Endodermal cell (in vitro differentiated cells): ENCODE measurements around the gene SLC32A1. TPM values are rescaled to one million over a fixed set of nuclear protein-coding genes. Genes with fewer than 3 reads are reported as not detected.

Source experiments
- DNase-seq: peaks from one replicate; pipeline ENCODE4 v3.0.0-alpha.2; 2017
- H3K27ac ChIP-seq: 2 replicates; pipeline ENCODE4 v1.5.1; 2013; ENCODE audit warnings: mild to moderate bottlenecking, low read depth, low read length, moderate library complexity
- H3K27me3 ChIP-seq: 2 replicates; pipeline ENCODE4 v1.6.1; 2013; ENCODE audit warnings: mild to moderate bottlenecking, low read length, moderate library complexity; ENCODE audit not compliant: insufficient read depth, control insufficient read depth, poor library complexity, severe bottlenecking
- H3K36me3 ChIP-seq: 2 replicates; pipeline ENCODE4 v1.7.0; 2013; ENCODE audit warnings: mild to moderate bottlenecking, low read length, moderate library complexity; ENCODE audit not compliant: control insufficient read depth, insufficient read depth
- H3K4me1 ChIP-seq: one replicate; pipeline ENCODE4 v1.7.0; 2013; ENCODE audit warnings: low read length; ENCODE audit not compliant: control insufficient read depth, insufficient read depth
- H3K4me3 ChIP-seq: 2 replicates; pipeline ENCODE4 v1.5.1; 2013; ENCODE audit warnings: mild to moderate bottlenecking, low read length, moderate library complexity
- H3K9ac ChIP-seq: 2 replicates; pipeline ENCODE4 v1.6.1; 2013; ENCODE audit warnings: mild to moderate bottlenecking, low read length, moderate library complexity; ENCODE audit not compliant: poor library complexity, severe bottlenecking; ENCODE audit errors: extremely low read depth
- H3K9me3 ChIP-seq: 2 replicates; pipeline ENCODE4 v1.6.1; 2013; ENCODE audit warnings: mild to moderate bottlenecking, low read length, moderate library complexity; ENCODE audit not compliant: control insufficient read depth
- H3K27ac Mint-ChIP-seq: 2 replicates; pipeline ENCODE4 v1.8.0; 2020; ENCODE audit warnings: mixed read lengths
- H3K27me3 Mint-ChIP-seq: 2 replicates; pipeline ENCODE4 v1.8.0; 2021; ENCODE audit warnings: mild to moderate bottlenecking, mixed read lengths; ENCODE audit not compliant: insufficient read depth
- H3K36me3 Mint-ChIP-seq: 2 replicates; pipeline ENCODE4 v1.8.0; 2020; ENCODE audit warnings: low read depth, mixed read lengths
- H3K4me1 Mint-ChIP-seq: 2 replicates; pipeline ENCODE4 v1.8.0; 2020; ENCODE audit warnings: mixed read lengths
- H3K4me3 Mint-ChIP-seq: 2 replicates; pipeline ENCODE4 v1.8.0; 2020; ENCODE audit warnings: mild to moderate bottlenecking, moderate library complexity, mixed read lengths
- H3K9me3 Mint-ChIP-seq: 2 replicates; pipeline ENCODE4 v1.8.0; 2020; ENCODE audit warnings: mild to moderate bottlenecking, mixed read lengths
- WGBS, 2 experiments: methylation state at CpG; one replicate each; pipeline versions ENCODE4 v1.1.5 to v1.1.7; 2013; ENCODE audit warnings: missing lambda C conversion rate in 2 of 2, mixed read lengths in 1 of 2; ENCODE audit not compliant: insufficient coverage in 1 of 2, insufficient read length in 1 of 2; 5-methylcytosine and 5-hydroxymethylcytosine counted together
- total RNA-seq, 2 donors: library from RNA; stranded (reverse); fragmentation: NEBNext Ultra II Directional in 1 of 2; extraction: Animal tissue kit (Norgen Biotek cat#: 25700) in 1 of 2; gene quantifications; 2 replicates in 1 of 2; 3 replicates in 1 of 2; pipeline ENCODE4 v1.2.1, GENCODE V29; 2021
- TF ChIP-seq, protein P1 (sequence below): fragments of 200-600 bp; sonication (generic); conservative IDR thresholded peaks from 2 replicates; pipeline ENCODE4 v1.5.0; 2021; ENCODE audit warnings: antibody characterized with exemption, mild to moderate bottlenecking

SLC32A1 gene
- total RNA-seq, 2 donors from 2014 or later, result not detected

DNA sequence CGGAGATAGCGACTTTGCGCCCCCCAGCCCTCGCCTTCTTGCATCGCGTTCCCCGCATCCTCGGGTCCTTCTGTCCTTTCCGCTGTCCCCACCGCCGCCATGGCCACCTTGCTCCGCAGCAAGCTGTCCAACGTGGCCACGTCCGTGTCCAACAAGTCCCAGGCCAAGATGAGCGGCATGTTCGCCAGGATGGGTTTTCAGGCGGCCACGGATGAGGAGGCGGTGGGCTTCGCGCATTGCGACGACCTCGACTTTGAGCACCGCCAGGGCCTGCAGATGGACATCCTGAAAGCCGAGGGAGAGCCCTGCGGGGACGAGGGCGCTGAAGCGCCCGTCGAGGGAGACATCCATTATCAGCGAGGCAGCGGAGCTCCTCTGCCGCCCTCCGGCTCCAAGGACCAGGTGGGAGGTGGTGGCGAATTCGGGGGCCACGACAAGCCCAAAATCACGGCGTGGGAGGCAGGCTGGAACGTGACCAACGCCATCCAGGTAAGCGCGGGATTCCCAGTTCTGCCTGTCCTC lies 401 bp downstream of the SLC32A1 start:
- Mint-ChIP-seq H3K9me3 (peaks cover 2% of the 10 kb centered on the region), H3K27me3 (peaks cover 100% of the 10 kb centered on the region), H3K4me3 (peak overlapping the region; percentile 41), H3K4me1 (peaks cover 35% of the 10 kb centered on the region), H3K27ac (no peak overlapping the region), H3K36me3 (no peaks in the 10 kb centered on the region)
- Histone ChIP-seq H3K9ac (no peak overlapping the region), H3K36me3 (no peaks in the 10 kb centered on the region), H3K4me3 (no peak overlapping the region), H3K27ac (no peak overlapping the region), H3K9me3 (no peaks in the 10 kb centered on the region), H3K4me1 (peaks cover 10% of the 10 kb centered on the region), H3K27me3 (peaks cover 100% of the 10 kb centered on the region)
- TF ChIP-seq, protein P1, sequence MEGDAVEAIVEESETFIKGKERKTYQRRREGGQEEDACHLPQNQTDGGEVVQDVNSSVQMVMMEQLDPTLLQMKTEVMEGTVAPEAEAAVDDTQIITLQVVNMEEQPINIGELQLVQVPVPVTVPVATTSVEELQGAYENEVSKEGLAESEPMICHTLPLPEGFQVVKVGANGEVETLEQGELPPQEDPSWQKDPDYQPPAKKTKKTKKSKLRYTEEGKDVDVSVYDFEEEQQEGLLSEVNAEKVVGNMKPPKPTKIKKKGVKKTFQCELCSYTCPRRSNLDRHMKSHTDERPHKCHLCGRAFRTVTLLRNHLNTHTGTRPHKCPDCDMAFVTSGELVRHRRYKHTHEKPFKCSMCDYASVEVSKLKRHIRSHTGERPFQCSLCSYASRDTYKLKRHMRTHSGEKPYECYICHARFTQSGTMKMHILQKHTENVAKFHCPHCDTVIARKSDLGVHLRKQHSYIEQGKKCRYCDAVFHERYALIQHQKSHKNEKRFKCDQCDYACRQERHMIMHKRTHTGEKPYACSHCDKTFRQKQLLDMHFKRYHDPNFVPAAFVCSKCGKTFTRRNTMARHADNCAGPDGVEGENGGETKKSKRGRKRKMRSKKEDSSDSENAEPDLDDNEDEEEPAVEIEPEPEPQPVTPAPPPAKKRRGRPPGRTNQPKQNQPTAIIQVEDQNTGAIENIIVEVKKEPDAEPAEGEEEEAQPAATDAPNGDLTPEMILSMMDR, result no peak
- WGBS, 2 experiments, result 2 to 3% methylated on average over 22 to 46 of the region's 46 CpGs
- no peak for DNase-seq

DNA sequence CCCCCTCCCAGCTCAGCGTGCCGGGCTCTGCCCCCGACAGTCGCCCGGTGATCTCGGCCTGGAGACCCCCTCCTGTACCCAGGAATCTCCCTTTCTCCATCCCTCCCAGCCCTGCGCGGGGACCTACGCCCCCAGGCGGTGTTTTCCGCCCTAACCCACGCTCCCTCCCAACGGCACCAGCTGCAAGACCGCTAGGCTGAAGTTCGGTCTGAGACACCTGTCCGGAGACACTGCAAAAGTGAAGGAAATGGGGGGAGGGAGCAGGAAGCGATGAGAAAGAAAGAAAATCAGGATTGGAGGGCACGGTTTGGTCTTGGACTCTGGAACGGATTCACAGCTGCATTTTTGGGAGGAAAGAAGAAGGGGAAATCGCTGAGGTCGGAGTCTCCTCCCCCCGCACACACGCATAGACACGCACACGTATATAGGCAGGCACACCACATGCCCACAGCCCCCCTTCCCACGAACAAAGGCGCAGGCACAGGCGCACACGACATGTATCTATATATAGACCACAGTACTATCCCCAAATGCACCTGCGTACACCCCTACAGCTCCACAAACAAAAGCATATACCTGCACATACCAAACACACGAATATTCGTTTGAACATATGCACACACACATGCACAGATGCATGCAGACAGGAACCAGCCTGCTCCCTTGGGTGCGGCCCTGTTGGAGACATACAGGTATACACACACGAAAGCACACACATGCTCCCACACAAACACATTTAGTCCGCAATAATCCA lies 1.0 kb downstream of the SLC32A1 start:
- Mint-ChIP-seq H3K4me1 (peaks cover 40% of the 10 kb centered on the region), H3K27ac (no peak overlapping the region), H3K4me3 (peak overlapping the region; percentile 41), H3K36me3 (no peaks in the 10 kb centered on the region), H3K9me3 (peaks cover 2% of the 10 kb centered on the region), H3K27me3 (peaks cover 100% of the 10 kb centered on the region)
- Histone ChIP-seq H3K9me3 (no peaks in the 10 kb centered on the region), H3K4me3 (no peak overlapping the region), H3K27ac (no peak overlapping the region), H3K27me3 (peaks cover 100% of the 10 kb centered on the region), H3K4me1 (peaks cover 11% of the 10 kb centered on the region), H3K36me3 (no peaks in the 10 kb centered on the region), H3K9ac (no peak overlapping the region)
- WGBS, 2 experiments, result 5 to 10% methylated on average over 10 to 32 of the region's 35 CpGs
- DNase-seq, result peak; percentile 84
- TF ChIP-seq, protein P1, result peak; percentile 61

DNA sequence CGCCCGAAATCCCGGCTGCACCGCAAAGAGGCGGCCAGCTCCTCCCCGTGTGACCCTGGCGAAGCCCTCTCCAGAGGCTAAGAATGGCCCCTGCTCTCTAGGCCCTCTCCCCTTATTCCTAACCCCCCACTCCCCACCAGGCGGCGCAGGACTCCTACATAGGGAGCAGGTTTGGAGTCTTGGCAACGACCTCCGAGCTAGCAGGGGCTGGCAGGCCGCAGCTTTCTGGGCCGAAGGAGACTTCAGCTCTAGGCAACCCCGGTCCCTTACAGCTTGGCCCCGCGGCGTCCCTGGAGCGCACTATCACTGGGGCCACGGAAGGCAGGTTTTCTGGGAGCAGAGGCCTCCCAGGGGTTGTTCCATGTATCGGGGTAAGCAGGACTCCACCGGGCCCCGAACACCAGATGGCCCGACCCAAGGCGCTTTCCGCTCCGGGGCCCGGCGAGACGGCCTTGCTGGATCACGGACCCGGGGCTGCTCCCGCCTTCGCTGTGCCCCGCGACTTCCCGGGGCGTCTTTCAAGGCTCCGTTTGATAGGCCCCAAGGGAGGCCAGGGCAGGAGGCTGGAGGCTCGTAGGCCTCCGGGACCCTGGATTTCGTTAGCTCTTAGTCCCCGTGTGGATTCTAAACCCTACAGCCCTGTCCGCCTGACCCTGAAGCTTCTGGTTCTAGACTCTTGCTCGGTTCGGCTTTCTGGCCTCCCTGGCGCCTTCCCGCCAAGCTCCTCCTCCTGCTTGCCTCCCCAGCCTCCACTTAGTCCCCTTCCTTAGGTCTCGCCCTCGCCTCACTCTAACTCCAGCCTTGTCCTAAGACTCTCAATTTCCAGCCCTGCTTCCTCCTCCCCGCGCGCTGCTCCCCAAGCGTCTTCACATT lies 1.9 kb downstream of the SLC32A1 start:
- H3K36me3 ChIP-seq, result no peaks in the 10 kb centered on the region
- Mint-ChIP-seq H3K4me1 (peaks cover 45% of the 10 kb centered on the region), H3K9me3 (peaks cover 2% of the 10 kb centered on the region), H3K27ac (no peak overlapping the region), H3K27me3 (peaks cover 100% of the 10 kb centered on the region), H3K36me3 (no peaks in the 10 kb centered on the region), H3K4me3 (peak overlapping the region; percentile 41)
- peaks cover 15% of the 10 kb centered on the region for H3K4me1 ChIP-seq
- H3K27me3 ChIP-seq, result peaks cover 100% of the 10 kb centered on the region
- H3K9ac ChIP-seq, result no peak overlapping the region
- TF ChIP-seq, protein P1, result peak; percentile 86
- peak; percentile 97 for DNase-seq
- WGBS, 2 experiments, result 11 to 12% methylated on average over 26 to 53 of the region's 53 CpGs
- no peak overlapping the region for H3K4me3 ChIP-seq
- no peak overlapping the region for H3K27ac ChIP-seq
- H3K9me3 ChIP-seq, result no peaks in the 10 kb centered on the region
